SU-DHL-6 (cell line): ENCODE results near the gene FOXF1.

Source experiments
- H2AFZ ChIP-seq: fragments of 200-600 bp; sonication (generic); 2 replicates; pipeline ENCODE4 v1.6.1; 2014; ENCODE audit warnings: low read depth, mild to moderate bottlenecking, moderate library complexity, mixed read lengths, antibody characterized with exemption, low read length; ENCODE audit not compliant: severe bottlenecking
- H3F3A ChIP-seq: fragments of 200-600 bp; shearing (Covaris generic); 2 replicates; pipeline ENCODE4 v1.6.0; 2016; ENCODE audit warnings: antibody characterized with exemption, mild to moderate bottlenecking; ENCODE audit not compliant: insufficient read depth
- H3K27ac ChIP-seq: fragments of 200-600 bp; sonication (generic); 2 replicates; pipeline ENCODE4 v1.5.1; 2016; ENCODE audit warnings: low read depth, mild to moderate bottlenecking, low read length, moderate library complexity, mixed read lengths
- H3K27me3 ChIP-seq: fragments of 200-600 bp; sonication (generic), shearing (Covaris generic); 2 replicates; pipeline ENCODE4 v1.6.0; 2014; ENCODE audit warnings: mild to moderate bottlenecking, low read length
- H3K36me3 ChIP-seq: fragments of 200-600 bp; sonication (generic); 2 replicates; pipeline ENCODE4 v1.6.1; 2014; ENCODE audit warnings: mild to moderate bottlenecking, low read length, mixed read lengths
- H3K4me2 ChIP-seq: fragments of 300-600, 200-600 bp; shearing (Covaris generic), sonication (generic); 2 replicates; pipeline ENCODE4 v1.6.0; 2014; ENCODE audit warnings: low read length, low read depth, mild to moderate bottlenecking; ENCODE audit not compliant: poor library complexity, severe bottlenecking
- H3K4me3 ChIP-seq: fragments of 200-600 bp; sonication (generic); 2 replicates; pipeline ENCODE4 v1.5.1; 2014; ENCODE audit warnings: antibody characterized with exemption, low read length, mild to moderate bottlenecking, mixed read lengths; ENCODE audit not compliant: insufficient read depth, poor library complexity, severe bottlenecking
- H3K79me2 ChIP-seq: fragments of 200-600 bp; sonication (generic); 2 replicates; pipeline ENCODE4 v1.6.1; 2014; ENCODE audit warnings: mild to moderate bottlenecking, low read length, moderate library complexity; ENCODE audit not compliant: insufficient read depth
- H3K9ac ChIP-seq: fragments of 200-600 bp; sonication (generic); 2 replicates; pipeline ENCODE4 v1.7.0; 2014; ENCODE audit warnings: mild to moderate bottlenecking, low read length
- H3K9me2 ChIP-seq: fragments of 200-600 bp; sonication (generic); replicated peaks from 2 replicates; pipeline ENCODE4 v1.6.1; 2014; ENCODE audit warnings: low read length; ENCODE audit not compliant: insufficient read depth
- H3K9me3 ChIP-seq: fragments of 200-600 bp; sonication (generic); 2 replicates; pipeline ENCODE4 v1.6.1; 2014; ENCODE audit warnings: low read length, mixed read lengths; ENCODE audit not compliant: insufficient read depth
- H4K20me1 ChIP-seq: fragments of 200-600 bp; sonication (generic); 2 replicates; pipeline ENCODE4 v1.6.1; 2014; ENCODE audit warnings: low read depth, mild to moderate bottlenecking, antibody characterized with exemption, low read length, moderate library complexity, mixed read lengths
- EZH2phosphoT487 ChIP-seq: fragments of 200-600 bp; sonication (generic), shearing (Covaris generic); conservative IDR thresholded peaks from 2 replicates; pipeline ENCODE4 v1.6.1; 2018; ENCODE audit warnings: mild to moderate bottlenecking, antibody characterized with exemption, low read length, moderate library complexity, mixed read lengths
- TF ChIP-seq, protein P1 (sequence below): fragments of 200-600 bp; sonication (generic); IDR thresholded peaks from one replicate; pipeline ENCODE4 v1.5.1; 2017; ENCODE audit warnings: antibody characterized with exemption, mild to moderate bottlenecking, low read length, moderate library complexity; ENCODE audit not compliant: insufficient read depth, poor library complexity, severe bottlenecking

Gene FOXF1

GRCh38 chr16:86542756-86543750 is 32.7 kb downstream of the FOXF1 start:
- Histone ChIP-seq H3K9ac (no peak overlapping the region), H4K20me1 (no peaks in the 10 kb centered on the region), H3K9me3 (no peaks in the 10 kb centered on the region), H2AFZ (no peak overlapping the region), H3K79me2 (no peaks in the 10 kb centered on the region), H3K9me2 (no peaks in the 10 kb centered on the region), H3K4me2 (no peak overlapping the region), H3K36me3 (no peaks in the 10 kb centered on the region), H3F3A (no peaks in the 10 kb centered on the region), H3K27ac (no peak overlapping the region), H3K27me3 (no peaks in the 10 kb centered on the region), H3K4me3 (no peak overlapping the region)
- no peak for TF ChIP-seq EZH2phosphoT487
- TF ChIP-seq, protein P1, sequence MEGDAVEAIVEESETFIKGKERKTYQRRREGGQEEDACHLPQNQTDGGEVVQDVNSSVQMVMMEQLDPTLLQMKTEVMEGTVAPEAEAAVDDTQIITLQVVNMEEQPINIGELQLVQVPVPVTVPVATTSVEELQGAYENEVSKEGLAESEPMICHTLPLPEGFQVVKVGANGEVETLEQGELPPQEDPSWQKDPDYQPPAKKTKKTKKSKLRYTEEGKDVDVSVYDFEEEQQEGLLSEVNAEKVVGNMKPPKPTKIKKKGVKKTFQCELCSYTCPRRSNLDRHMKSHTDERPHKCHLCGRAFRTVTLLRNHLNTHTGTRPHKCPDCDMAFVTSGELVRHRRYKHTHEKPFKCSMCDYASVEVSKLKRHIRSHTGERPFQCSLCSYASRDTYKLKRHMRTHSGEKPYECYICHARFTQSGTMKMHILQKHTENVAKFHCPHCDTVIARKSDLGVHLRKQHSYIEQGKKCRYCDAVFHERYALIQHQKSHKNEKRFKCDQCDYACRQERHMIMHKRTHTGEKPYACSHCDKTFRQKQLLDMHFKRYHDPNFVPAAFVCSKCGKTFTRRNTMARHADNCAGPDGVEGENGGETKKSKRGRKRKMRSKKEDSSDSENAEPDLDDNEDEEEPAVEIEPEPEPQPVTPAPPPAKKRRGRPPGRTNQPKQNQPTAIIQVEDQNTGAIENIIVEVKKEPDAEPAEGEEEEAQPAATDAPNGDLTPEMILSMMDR, result no peak

- Histone ChIP-seq H3K9ac (no peak overlapping the region), H3K9me3 (no peaks in the 10 kb centered on the region), H3K79me2 (no peaks in the 10 kb centered on the region), H4K20me1 (no peaks in the 10 kb centered on the region), H3K36me3 (no peaks in the 10 kb centered on the region), H3K4me3 (no peak overlapping the region), H3K4me2 (no peak overlapping the region), H3F3A (no peaks in the 10 kb centered on the region), H2AFZ (no peak overlapping the region), H3K27me3 (no peaks in the 10 kb centered on the region), H3K27ac (no peak overlapping the region), H3K9me2 (no peaks in the 10 kb centered on the region)
- TF ChIP-seq, protein P1, result no peak
- TF ChIP-seq EZH2phosphoT487, result no peak
Observed at GRCh38 chr16:86545481-86545880, 35.2 kb downstream of the FOXF1 start.

- H3K79me2 ChIP-seq, result no peaks in the 10 kb centered on the region
- no peak overlapping the region for H3K4me2 ChIP-seq
- no peaks in the 10 kb centered on the region for H3K27me3 ChIP-seq
- TF ChIP-seq EZH2phosphoT487, result no peak
- TF ChIP-seq, protein P1, result no peak
- no peaks in the 10 kb centered on the region for H3F3A ChIP-seq
- H3K9me3 ChIP-seq, result no peaks in the 10 kb centered on the region
- H2AFZ ChIP-seq, result no peak overlapping the region
- H3K9me2 ChIP-seq, result no peaks in the 10 kb centered on the region
- H4K20me1 ChIP-seq, result no peaks in the 10 kb centered on the region
- H3K9ac ChIP-seq, result no peak overlapping the region
- no peak overlapping the region for H3K27ac ChIP-seq
- no peaks in the 10 kb centered on the region for H3K36me3 ChIP-seq
- no peak overlapping the region for H3K4me3 ChIP-seq
Observed at GRCh38 chr16:86545954-86546637, 35.8 kb downstream of the FOXF1 start.
